GM12878 (cell line): ENCODE results near the gene SF1. TPM values are rescaled to one million over a fixed set of nuclear protein-coding genes. Genes with fewer than 3 reads are reported as not detected.

ENCODE experiments used
- ASH2L ChIP-seq: fragments of 300-600, 200-600 bp; sonication (generic); IDR thresholded peaks from 2 replicates; pipeline ENCODE4 v1.6.1; 2017; ENCODE audit warnings: low read depth, mild to moderate bottlenecking, borderline replicate concordance
- ATF7 ChIP-seq: fragments of 450-650 bp; IDR thresholded peaks from 2 replicates; pipeline ENCODE4 v1.6.1; 2016; ENCODE audit warnings: low read depth, mild to moderate bottlenecking
- MYB ChIP-seq: fragments of 150-350 bp; IDR thresholded peaks from 2 replicates; pipeline ENCODE4 v1.6.1; 2014; ENCODE audit warnings: mild to moderate bottlenecking, low read depth, low read length, borderline replicate concordance
- NR2C1 ChIP-seq: fragments of 450-650 bp; IDR thresholded peaks from 2 replicates; pipeline ENCODE4 v1.6.1; 2017; ENCODE audit warnings: antibody characterized with exemption, mild to moderate bottlenecking, moderate library complexity
- RBBP5 ChIP-seq: fragments of 200-600 bp; sonication (generic); conservative IDR thresholded peaks from 2 replicates; pipeline ENCODE4 v1.6.1; 2016
- REST ChIP-seq: IDR thresholded peaks from 2 replicates; pipeline ENCODE4 v1.6.1; 2012; ENCODE audit warnings: mild to moderate bottlenecking, low read depth, low read length
- RUNX3 ChIP-seq: IDR thresholded peaks from 2 replicates; pipeline ENCODE4 v1.6.1; 2012; ENCODE audit warnings: low read length, inconsistent platforms
- ZBED1 ChIP-seq: IDR thresholded peaks from 2 replicates; pipeline ENCODE4 v1.6.1; 2016; ENCODE audit warnings: borderline replicate concordance
- ZNF217 ChIP-seq: fragments of 450-650 bp; IDR thresholded peaks from 2 replicates; pipeline ENCODE4 v1.6.1; 2017; ENCODE audit warnings: antibody characterized with exemption, mild to moderate bottlenecking
- ZNF592 ChIP-seq: fragments of 450-650 bp; IDR thresholded peaks from 2 replicates; pipeline ENCODE4 v1.6.1; 2017; ENCODE audit warnings: mild to moderate bottlenecking, moderate library complexity
- ZNF622 ChIP-seq: fragments of 450-650 bp; IDR thresholded peaks from 2 replicates; pipeline ENCODE4 v1.6.1; 2017; ENCODE audit warnings: mild to moderate bottlenecking, inconsistent platforms
- polyA plus RNA-seq, 11 experiments: library from polyadenylated mRNA; depleted of rRNA in 4 of 11; unstranded in 6 of 11; stranded (reverse) in 5 of 11; fragments of >200 nt; fragmentation: Nextera tagmentation in 4 of 11; fragmentation: Illumina TruSeq in 1 of 11; extraction: Ambion mirVana in 4 of 11; extraction: Trizol in 1 of 11; gene quantifications; 1 replicate in 1 of 11; 2 replicates in 10 of 11; pipeline versions ENCODE4 v1.2.1 to v1.2.3, GENCODE V29; 2011 to 2016; ENCODE audit warnings: inconsistent platforms in 2 of 11, missing spikeins in 2 of 11, low read depth in 1 of 11
- total RNA-seq, 4 experiments: library from RNA; depleted of rRNA in 3 of 4; stranded (reverse); fragments of >200 nt in 3 of 4; fragmentation: Illumina TruSeq in 1 of 4; extraction: Trizol in 1 of 4; gene quantifications; 2 replicates each; pipeline versions ENCODE4 v1.2.1 to v1.2.3, GENCODE V29; 2013 to 2021
- TF ChIP-seq, protein P1 (sequence below): fragments of 450-650 bp; formaldehyde crosslinking; IDR thresholded peaks from 2 replicates; pipeline ENCODE4 v1.4.0; 2020; ENCODE audit warnings: mild to moderate bottlenecking, moderate library complexity
- TF ChIP-seq, protein P2 (sequence below): fragments of 450-650 bp; IDR thresholded peaks from 2 replicates; pipeline ENCODE4 v1.6.1; 2017; ENCODE audit warnings: borderline replicate concordance
- TF ChIP-seq, protein P3 (sequence below): IDR thresholded peaks from 2 replicates; pipeline ENCODE4 v1.6.1; 2012; ENCODE audit warnings: low read depth, low read length, improper control_type of control experiment
- TF ChIP-seq, protein P4 (sequence below): IDR thresholded peaks from 2 replicates; pipeline ENCODE4 v1.6.1; 2011; ENCODE audit warnings: mild to moderate bottlenecking, low read depth, low read length, moderate library complexity; ENCODE audit not compliant: insufficient replicate concordance

The SF1 gene
- total and polyA plus RNA-seq, 10 of the 15 experiments (the other 5 are each of a cell fraction or from before 2014, with no cell fraction given), result 13.6 to 337 (median 103) TPM

- TF ChIP-seq, protein P1, sequence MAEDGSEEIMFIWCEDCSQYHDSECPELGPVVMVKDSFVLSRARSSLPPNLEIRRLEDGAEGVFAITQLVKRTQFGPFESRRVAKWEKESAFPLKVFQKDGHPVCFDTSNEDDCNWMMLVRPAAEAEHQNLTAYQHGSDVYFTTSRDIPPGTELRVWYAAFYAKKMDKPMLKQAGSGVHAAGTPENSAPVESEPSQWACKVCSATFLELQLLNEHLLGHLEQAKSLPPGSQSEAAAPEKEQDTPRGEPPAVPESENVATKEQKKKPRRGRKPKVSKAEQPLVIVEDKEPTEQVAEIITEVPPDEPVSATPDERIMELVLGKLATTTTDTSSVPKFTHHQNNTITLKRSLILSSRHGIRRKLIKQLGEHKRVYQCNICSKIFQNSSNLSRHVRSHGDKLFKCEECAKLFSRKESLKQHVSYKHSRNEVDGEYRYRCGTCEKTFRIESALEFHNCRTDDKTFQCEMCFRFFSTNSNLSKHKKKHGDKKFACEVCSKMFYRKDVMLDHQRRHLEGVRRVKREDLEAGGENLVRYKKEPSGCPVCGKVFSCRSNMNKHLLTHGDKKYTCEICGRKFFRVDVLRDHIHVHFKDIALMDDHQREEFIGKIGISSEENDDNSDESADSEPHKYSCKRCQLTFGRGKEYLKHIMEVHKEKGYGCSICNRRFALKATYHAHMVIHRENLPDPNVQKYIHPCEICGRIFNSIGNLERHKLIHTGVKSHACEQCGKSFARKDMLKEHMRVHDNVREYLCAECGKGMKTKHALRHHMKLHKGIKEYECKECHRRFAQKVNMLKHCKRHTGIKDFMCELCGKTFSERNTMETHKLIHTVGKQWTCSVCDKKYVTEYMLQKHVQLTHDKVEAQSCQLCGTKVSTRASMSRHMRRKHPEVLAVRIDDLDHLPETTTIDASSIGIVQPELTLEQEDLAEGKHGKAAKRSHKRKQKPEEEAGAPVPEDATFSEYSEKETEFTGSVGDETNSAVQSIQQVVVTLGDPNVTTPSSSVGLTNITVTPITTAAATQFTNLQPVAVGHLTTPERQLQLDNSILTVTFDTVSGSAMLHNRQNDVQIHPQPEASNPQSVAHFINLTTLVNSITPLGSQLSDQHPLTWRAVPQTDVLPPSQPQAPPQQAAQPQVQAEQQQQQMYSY, result no peak
- TF ChIP-seq, protein P2, sequence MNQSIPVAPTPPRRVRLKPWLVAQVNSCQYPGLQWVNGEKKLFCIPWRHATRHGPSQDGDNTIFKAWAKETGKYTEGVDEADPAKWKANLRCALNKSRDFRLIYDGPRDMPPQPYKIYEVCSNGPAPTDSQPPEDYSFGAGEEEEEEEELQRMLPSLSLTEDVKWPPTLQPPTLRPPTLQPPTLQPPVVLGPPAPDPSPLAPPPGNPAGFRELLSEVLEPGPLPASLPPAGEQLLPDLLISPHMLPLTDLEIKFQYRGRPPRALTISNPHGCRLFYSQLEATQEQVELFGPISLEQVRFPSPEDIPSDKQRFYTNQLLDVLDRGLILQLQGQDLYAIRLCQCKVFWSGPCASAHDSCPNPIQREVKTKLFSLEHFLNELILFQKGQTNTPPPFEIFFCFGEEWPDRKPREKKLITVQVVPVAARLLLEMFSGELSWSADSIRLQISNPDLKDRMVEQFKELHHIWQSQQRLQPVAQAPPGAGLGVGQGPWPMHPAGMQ, result no peak
- TF ChIP-seq RBBP5 (no peak), ZNF217 (peak; percentile 79), REST (no peak), ZNF592 (no peak), ZNF622 (no peak), ZBED1 (no peak), MYB (no peak), ATF7 (no peak), ASH2L (no peak), RUNX3 (no peak), NR2C1 (no peak)
- TF ChIP-seq, protein P3, sequence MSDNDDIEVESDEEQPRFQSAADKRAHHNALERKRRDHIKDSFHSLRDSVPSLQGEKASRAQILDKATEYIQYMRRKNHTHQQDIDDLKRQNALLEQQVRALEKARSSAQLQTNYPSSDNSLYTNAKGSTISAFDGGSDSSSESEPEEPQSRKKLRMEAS, result no peak
- TF ChIP-seq, protein P4, sequence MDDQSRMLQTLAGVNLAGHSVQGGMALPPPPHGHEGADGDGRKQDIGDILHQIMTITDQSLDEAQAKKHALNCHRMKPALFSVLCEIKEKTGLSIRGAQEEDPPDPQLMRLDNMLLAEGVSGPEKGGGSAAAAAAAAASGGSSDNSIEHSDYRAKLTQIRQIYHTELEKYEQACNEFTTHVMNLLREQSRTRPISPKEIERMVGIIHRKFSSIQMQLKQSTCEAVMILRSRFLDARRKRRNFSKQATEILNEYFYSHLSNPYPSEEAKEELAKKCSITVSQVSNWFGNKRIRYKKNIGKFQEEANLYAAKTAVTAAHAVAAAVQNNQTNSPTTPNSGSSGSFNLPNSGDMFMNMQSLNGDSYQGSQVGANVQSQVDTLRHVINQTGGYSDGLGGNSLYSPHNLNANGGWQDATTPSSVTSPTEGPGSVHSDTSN, result no peak
Measured at GRCh38 chr11:64802370-64803157, 24.2 kb upstream of the SF1 start (continued).
